GM18508 (cell line): ENCODE measurements around the gene AAK1.
A peak's percentile ranks its signal among the peaks of the same experiment; 100 is the strongest.

Experiments
- ATAC-seq: cut with Tn5 transposase; IDR thresholded peaks from one replicate; pipeline ENCODE4 v1.9.1; 2021; ENCODE audit warnings: moderate number of reproducible peaks; ENCODE audit not compliant: insufficient read depth, unreplicated experiment

AAK1 gene

GRCh38 chr2:69549421-69549820 is 94.1 kb downstream of the AAK1 start:
- ATAC-seq, result no peak

DNA sequence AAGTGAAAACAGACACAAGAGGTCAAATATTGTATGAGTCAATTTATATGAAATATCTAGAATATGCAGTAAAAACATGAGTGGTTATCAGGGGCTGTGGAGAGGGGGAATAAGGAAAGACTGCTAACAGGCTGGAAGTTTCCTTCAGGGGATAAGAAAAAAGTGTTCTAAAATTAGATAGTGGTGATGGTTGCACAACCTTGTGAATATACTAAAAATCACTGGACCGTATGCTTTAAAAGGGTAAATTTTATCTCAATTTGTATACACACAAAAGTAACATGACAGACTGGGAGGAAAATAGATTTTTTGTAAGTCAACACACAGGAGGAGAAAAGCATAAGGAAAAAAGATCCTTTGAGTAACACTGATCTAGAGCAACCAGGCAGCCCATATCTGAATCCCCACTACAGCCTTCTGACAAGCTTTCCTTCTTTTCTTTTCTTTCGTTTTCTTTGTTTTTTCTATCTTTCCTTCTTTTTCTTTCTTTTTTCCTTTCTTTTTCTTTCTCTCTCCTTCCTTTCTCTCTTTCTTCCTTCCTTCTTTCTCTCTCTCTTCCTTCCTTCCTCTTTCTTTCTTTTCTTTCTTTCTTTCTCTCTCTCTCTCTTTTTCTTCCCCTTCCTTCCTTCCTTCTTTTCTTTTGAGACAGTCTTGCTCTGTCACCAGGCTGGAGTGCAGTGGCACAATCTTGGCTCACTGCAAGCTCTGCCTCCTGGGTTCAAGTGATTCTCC is 95.4 kb downstream of the AAK1 start:
- no peak for ATAC-seq

GRCh38 chr2:69546646-69547045 is 96.9 kb downstream of the AAK1 start:
- no peak for ATAC-seq

- ATAC-seq, result no peak
These were observed 98.0 kb downstream of the AAK1 start for GRCh38 chr2:69545477-69545932.

GRCh38 chr2:69544951-69545350 is 98.6 kb downstream of the AAK1 start:
- no peak for ATAC-seq

- no peak for ATAC-seq
These were observed 104.0 kb downstream of the AAK1 start for GRCh38 chr2:69539549-69539908.

- no peak for ATAC-seq
These were observed 104.5 kb downstream of the AAK1 start for GRCh38 chr2:69538872-69539548.

DNA sequence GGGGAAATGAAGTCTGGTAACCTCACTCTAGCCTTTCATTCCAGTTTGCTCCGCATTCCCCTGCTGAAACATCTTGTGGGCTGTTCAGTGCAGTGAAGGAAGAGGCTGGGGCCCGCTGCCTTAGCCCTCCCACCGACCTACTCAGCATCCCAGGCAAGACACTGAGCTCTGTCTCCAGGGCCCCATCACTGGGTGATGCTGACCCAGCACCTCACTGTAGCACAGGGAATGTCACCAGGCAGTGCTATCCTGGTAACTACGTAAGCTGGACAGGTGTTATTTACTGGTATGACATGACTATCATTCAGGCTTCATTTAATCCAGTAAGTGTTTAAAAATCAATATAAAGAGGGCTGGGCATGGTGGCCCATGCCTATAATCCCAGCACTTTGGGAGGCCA is 105.3 kb downstream of the AAK1 start:
- ATAC-seq, result no peak

DNA sequence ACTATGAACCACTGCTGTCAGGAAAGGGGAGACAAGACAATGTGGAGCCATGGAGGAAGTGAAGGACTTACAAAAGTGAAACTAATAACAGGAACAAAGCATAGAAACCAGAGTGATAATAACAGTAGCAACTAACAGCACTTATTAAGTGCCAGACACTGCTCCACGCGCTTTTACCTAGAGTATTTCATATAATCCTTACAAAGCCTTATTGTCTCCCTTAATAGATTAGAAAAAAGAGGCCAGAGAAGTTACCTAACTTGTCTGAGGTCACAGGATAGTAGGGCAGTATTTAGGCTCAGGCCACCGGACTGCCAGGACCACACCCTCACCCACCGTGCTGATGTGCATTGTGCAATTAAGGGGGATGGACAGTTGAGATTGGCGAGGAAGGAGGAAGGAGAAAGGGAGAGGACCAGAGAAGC is 107.7 kb downstream of the AAK1 start:
- ATAC-seq, result peak; percentile 57

DNA sequence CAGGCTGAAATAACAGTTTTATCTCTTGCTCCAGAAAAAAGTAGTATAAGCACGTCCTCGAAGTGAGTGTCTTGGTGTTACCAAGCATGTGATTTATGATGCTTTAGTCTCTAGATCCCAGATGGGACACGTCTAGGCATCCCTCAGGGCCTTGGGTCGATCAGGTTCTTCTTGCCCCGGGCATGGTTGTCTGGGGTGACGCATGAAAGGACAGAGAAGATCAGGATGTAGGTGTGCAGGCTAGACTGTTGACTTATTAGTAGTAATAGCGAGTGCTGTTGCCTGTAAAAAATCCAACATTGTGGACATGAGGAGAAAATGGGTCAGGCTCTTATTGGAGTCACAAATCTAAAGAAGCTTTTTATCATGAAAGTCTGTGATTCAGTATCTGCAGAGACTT is 112.4 kb downstream of the AAK1 start:
- no peak for ATAC-seq

DNA sequence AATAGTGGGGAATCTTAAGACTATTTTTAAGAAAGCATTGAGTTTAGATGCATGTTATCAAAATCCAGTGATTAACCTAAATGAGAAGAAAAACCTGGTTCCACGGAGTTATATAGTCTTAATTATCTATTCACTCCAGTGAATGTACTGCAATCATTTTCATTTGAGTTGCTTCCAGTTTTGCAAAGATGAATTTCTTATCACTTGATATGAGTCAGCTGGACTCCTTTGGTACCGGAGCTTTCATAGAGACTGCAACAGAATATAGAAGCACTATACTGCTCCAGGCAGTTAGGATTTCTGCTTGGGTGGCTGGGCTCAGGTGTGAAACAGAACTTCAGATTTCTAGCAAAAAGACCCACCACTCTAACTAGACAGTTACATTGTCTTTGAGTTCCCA is 114.1 kb downstream of the AAK1 start:
- no peak for ATAC-seq

GRCh38 chr2:69525261-69525660 is 118.3 kb downstream of the AAK1 start:
- ATAC-seq, result no peak

DNA sequence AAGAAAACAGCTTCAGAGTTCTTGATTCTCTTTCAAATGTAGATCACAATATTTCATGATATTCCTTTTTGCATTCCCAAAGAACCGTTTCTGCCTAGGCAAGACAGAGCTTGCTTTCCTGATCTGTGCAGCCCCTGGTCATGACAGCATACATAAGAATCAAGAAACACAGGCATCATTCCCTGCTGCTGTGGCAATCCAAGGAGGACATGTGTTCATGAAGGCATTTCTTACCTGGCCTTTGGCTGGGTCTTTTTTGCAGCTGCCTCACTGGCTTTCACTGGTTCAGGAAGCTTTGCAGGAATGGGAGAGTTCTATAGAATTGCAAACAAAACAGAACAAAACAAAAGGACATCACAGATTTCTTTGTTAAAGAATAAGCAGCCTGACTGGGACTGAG is 118.7 kb downstream of the AAK1 start:
- no peak for ATAC-seq

- no peak for ATAC-seq
These were observed 121.8 kb downstream of the AAK1 start for GRCh38 chr2:69521747-69522146.

GRCh38 chr2:69518841-69519240 is 124.7 kb downstream of the AAK1 start:
- no peak for ATAC-seq

GRCh38 chr2:69517410-69517809 is 126.1 kb downstream of the AAK1 start:
- ATAC-seq, result no peak

GRCh38 chr2:69514819-69515218 is 128.7 kb downstream of the AAK1 start:
- ATAC-seq, result no peak

- ATAC-seq, result no peak
These were observed 129.1 kb downstream of the AAK1 start for GRCh38 chr2:69514406-69514805.

GRCh38 chr2:69512446-69512845 is 131.1 kb downstream of the AAK1 start:
- ATAC-seq, result no peak

DNA sequence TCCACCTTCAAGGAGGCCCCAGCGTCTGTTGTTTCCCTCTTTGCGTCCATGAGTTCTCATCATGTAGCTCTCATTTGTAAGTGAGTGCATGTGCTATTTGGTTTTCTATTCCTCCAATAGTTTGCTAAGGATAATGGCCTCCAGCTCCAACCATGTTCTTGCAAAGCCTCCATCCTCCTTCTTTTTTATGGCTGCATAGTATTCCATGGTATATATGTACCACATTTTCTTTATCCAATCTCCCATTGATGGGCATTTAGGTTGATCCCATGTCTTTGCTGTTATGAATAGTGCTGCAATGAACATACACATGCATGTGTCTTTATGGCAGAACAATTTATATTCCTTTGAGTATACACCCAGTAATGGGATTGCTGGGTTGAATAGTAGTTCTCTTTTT is 133.3 kb downstream of the AAK1 start:
- no peak for ATAC-seq

GRCh38 chr2:69509750-69510140 is 133.8 kb downstream of the AAK1 start:
- ATAC-seq, result no peak
